CD4-positive, alpha-beta T cell treated with Interleukin-6 for 4 hours (primary cell): Measurements from ENCODE around the gene ST6GALNAC3.

Experiments
- DNase-seq: peaks from one replicate; pipeline ENCODE4 v3.0.0-alpha.2; 2020; ENCODE audit warnings: mixed read lengths

ST6GALNAC3 gene

GRCh38 chr1:76668046-76668445 lies 593.5 kb downstream of the ST6GALNAC3 start:
- no peak for DNase-seq

GRCh38 chr1:76669131-76669530 lies 594.6 kb downstream of the ST6GALNAC3 start:
- no peak for DNase-seq

GRCh38 chr1:76669624-76670315 lies 595.2 kb downstream of the ST6GALNAC3 start:
- DNase-seq = no peak

- DNase-seq = no peak
Observed at GRCh38 chr1:76674689-76675210, 600.2 kb downstream of the ST6GALNAC3 start.

GRCh38 chr1:76677416-76678405 lies 603.2 kb downstream of the ST6GALNAC3 start:
- DNase-seq = no peak

GRCh38 chr1:76679534-76680152 lies 605.1 kb downstream of the ST6GALNAC3 start:
- DNase-seq = no peak

GRCh38 chr1:76680651-76681050 lies 606.1 kb downstream of the ST6GALNAC3 start:
- DNase-seq = no peak

GRCh38 chr1:76682138-76682537 lies 607.6 kb downstream of the ST6GALNAC3 start:
- no peak for DNase-seq
